ENCODE data around the gene SEC61B. TPM values are rescaled to one million over a fixed set of nuclear protein-coding genes. Genes with fewer than 3 reads are reported as not detected.

The SEC61B gene
- polyA plus RNA-seq, 2 donors = 141 to 181 TPM

GRCh38 chr9:99181621-99182020, 40.5 kb upstream of the SEC61B start:
- H3K27me3 ChIP-seq (ENCODE audit: control insufficient read depth in 1 of 2, insufficient read depth in 2 of 2, low read length in 2 of 2) = no peaks in the 10 kb centered on the region
- no peaks in the 10 kb centered on the region for H3K4me1 ChIP-seq (ENCODE audit: control insufficient read depth in 2 of 2, insufficient read depth in 2 of 2, low read length in 1 of 2)
- no peak overlapping the region for H3K27ac ChIP-seq (ENCODE audit: low read depth in 2 of 2, low read length in 1 of 2)
- 66 to 74% methylated on average over 4 of the region's 4 CpGs for WGBS, 2 donors
- no peaks in the 10 kb centered on the region for H3K9me3 ChIP-seq (ENCODE audit: control insufficient read depth in 2 of 2, insufficient read depth in 1 of 2, low read depth in 1 of 2, low read length in 1 of 2)
- H3K4me3 ChIP-seq (ENCODE audit: low read depth in 1 of 2, low read length in 2 of 2) = no peak overlapping the region
- H3K36me3 ChIP-seq (ENCODE audit: control insufficient read depth in 2 of 2, insufficient read depth in 2 of 2, low read length in 1 of 2) = no peaks in the 10 kb centered on the region

GRCh38 chr9:99182356-99182755, 39.7 kb upstream of the SEC61B start:
- Histone ChIP-seq H3K9me3 (ENCODE audit: control insufficient read depth in 2 of 2, insufficient read depth in 1 of 2, low read depth in 1 of 2, low read length in 1 of 2) (no peaks in the 10 kb centered on the region), H3K4me1 (ENCODE audit: control insufficient read depth in 2 of 2, insufficient read depth in 2 of 2, low read length in 1 of 2) (no peaks in the 10 kb centered on the region), H3K27ac (ENCODE audit: low read depth in 2 of 2, low read length in 1 of 2) (no peak overlapping the region), H3K36me3 (ENCODE audit: control insufficient read depth in 2 of 2, insufficient read depth in 2 of 2, low read length in 1 of 2) (no peaks in the 10 kb centered on the region), H3K27me3 (ENCODE audit: control insufficient read depth in 1 of 2, insufficient read depth in 2 of 2, low read length in 2 of 2) (no peaks in the 10 kb centered on the region), H3K4me3 (ENCODE audit: low read depth in 1 of 2, low read length in 2 of 2) (no peak overlapping the region)
- WGBS, 2 donors = 82 to 86% methylated on average over 3 of the region's 3 CpGs

GRCh38 chr9:99183616-99184015, 38.5 kb upstream of the SEC61B start:
- Histone ChIP-seq H3K27ac (ENCODE audit: low read depth in 2 of 2, low read length in 1 of 2) (no peak overlapping the region), H3K36me3 (ENCODE audit: control insufficient read depth in 2 of 2, insufficient read depth in 2 of 2, low read length in 1 of 2) (no peaks in the 10 kb centered on the region), H3K4me1 (ENCODE audit: control insufficient read depth in 2 of 2, insufficient read depth in 2 of 2, low read length in 1 of 2) (no peaks in the 10 kb centered on the region), H3K9me3 (ENCODE audit: control insufficient read depth in 2 of 2, insufficient read depth in 1 of 2, low read depth in 1 of 2, low read length in 1 of 2) (no peaks in the 10 kb centered on the region), H3K4me3 (ENCODE audit: low read depth in 1 of 2, low read length in 2 of 2) (no peak overlapping the region), H3K27me3 (ENCODE audit: control insufficient read depth in 1 of 2, insufficient read depth in 2 of 2, low read length in 2 of 2) (no peaks in the 10 kb centered on the region)
- WGBS, 2 donors = 88 to 89% methylated on average over 3 of the region's 3 CpGs

GRCh38 chr9:99184110-99184474, 38.0 kb upstream of the SEC61B start:
- Histone ChIP-seq H3K9me3 (ENCODE audit: control insufficient read depth in 2 of 2, insufficient read depth in 1 of 2, low read depth in 1 of 2, low read length in 1 of 2) (no peaks in the 10 kb centered on the region), H3K4me3 (ENCODE audit: low read depth in 1 of 2, low read length in 2 of 2) (no peak overlapping the region), H3K27me3 (ENCODE audit: control insufficient read depth in 1 of 2, insufficient read depth in 2 of 2, low read length in 2 of 2) (no peaks in the 10 kb centered on the region), H3K27ac (ENCODE audit: low read depth in 2 of 2, low read length in 1 of 2) (no peak overlapping the region), H3K36me3 (ENCODE audit: control insufficient read depth in 2 of 2, insufficient read depth in 2 of 2, low read length in 1 of 2) (no peaks in the 10 kb centered on the region), H3K4me1 (ENCODE audit: control insufficient read depth in 2 of 2, insufficient read depth in 2 of 2, low read length in 1 of 2) (no peaks in the 10 kb centered on the region)
- WGBS, 2 donors = 51 to 54% methylated on average over 10 of the region's 10 CpGs

- Histone ChIP-seq H3K27ac (ENCODE audit: low read depth in 2 of 2, low read length in 1 of 2) (no peak overlapping the region), H3K4me3 (ENCODE audit: low read depth in 1 of 2, low read length in 2 of 2) (no peak overlapping the region), H3K9me3 (ENCODE audit: control insufficient read depth in 2 of 2, insufficient read depth in 1 of 2, low read depth in 1 of 2, low read length in 1 of 2) (no peaks in the 10 kb centered on the region), H3K36me3 (ENCODE audit: control insufficient read depth in 2 of 2, insufficient read depth in 2 of 2, low read length in 1 of 2) (no peaks in the 10 kb centered on the region), H3K4me1 (ENCODE audit: control insufficient read depth in 2 of 2, insufficient read depth in 2 of 2, low read length in 1 of 2) (no peaks in the 10 kb centered on the region), H3K27me3 (ENCODE audit: control insufficient read depth in 1 of 2, insufficient read depth in 2 of 2, low read length in 2 of 2) (no peaks in the 10 kb centered on the region)
- WGBS, 2 donors = 29 to 31% methylated on average over 28 to 29 of the region's 29 CpGs
Observed at GRCh38 chr9:99184475-99185347, 37.4 kb upstream of the SEC61B start.

GRCh38 chr9:99185348-99185632, 36.8 kb upstream of the SEC61B start:
- Histone ChIP-seq H3K27ac (ENCODE audit: low read depth in 2 of 2, low read length in 1 of 2) (no peak overlapping the region), H3K4me3 (ENCODE audit: low read depth in 1 of 2, low read length in 2 of 2) (no peak overlapping the region), H3K9me3 (ENCODE audit: control insufficient read depth in 2 of 2, insufficient read depth in 1 of 2, low read depth in 1 of 2, low read length in 1 of 2) (no peaks in the 10 kb centered on the region), H3K36me3 (ENCODE audit: control insufficient read depth in 2 of 2, insufficient read depth in 2 of 2, low read length in 1 of 2) (no peaks in the 10 kb centered on the region), H3K4me1 (ENCODE audit: control insufficient read depth in 2 of 2, insufficient read depth in 2 of 2, low read length in 1 of 2) (no peaks in the 10 kb centered on the region), H3K27me3 (ENCODE audit: control insufficient read depth in 1 of 2, insufficient read depth in 2 of 2, low read length in 2 of 2) (no peaks in the 10 kb centered on the region)
- WGBS, 2 donors = 72 to 80% methylated on average over 5 of the region's 5 CpGs

- H3K4me1 ChIP-seq (ENCODE audit: control insufficient read depth in 2 of 2, insufficient read depth in 2 of 2, low read length in 1 of 2) = no peaks in the 10 kb centered on the region
- WGBS, 2 donors = 90 to 92% methylated on average over 5 of the region's 5 CpGs
- no peaks in the 10 kb centered on the region for H3K9me3 ChIP-seq (ENCODE audit: control insufficient read depth in 2 of 2, insufficient read depth in 1 of 2, low read depth in 1 of 2, low read length in 1 of 2)
- no peaks in the 10 kb centered on the region for H3K36me3 ChIP-seq (ENCODE audit: control insufficient read depth in 2 of 2, insufficient read depth in 2 of 2, low read length in 1 of 2)
- H3K4me3 ChIP-seq (ENCODE audit: low read depth in 1 of 2, low read length in 2 of 2) = no peak overlapping the region
- H3K27ac ChIP-seq (ENCODE audit: low read depth in 2 of 2, low read length in 1 of 2) = no peak overlapping the region
- no peaks in the 10 kb centered on the region for H3K27me3 ChIP-seq (ENCODE audit: control insufficient read depth in 1 of 2, insufficient read depth in 2 of 2, low read length in 2 of 2)
Observed at GRCh38 chr9:99185934-99186333, 36.1 kb upstream of the SEC61B start.

- H3K27ac ChIP-seq (ENCODE audit: low read depth in 2 of 2, low read length in 1 of 2) = no peak overlapping the region
- no peaks in the 10 kb centered on the region for H3K36me3 ChIP-seq (ENCODE audit: control insufficient read depth in 2 of 2, insufficient read depth in 2 of 2, low read length in 1 of 2)
- H3K4me3 ChIP-seq (ENCODE audit: low read depth in 1 of 2, low read length in 2 of 2) = no peak overlapping the region
- H3K4me1 ChIP-seq (ENCODE audit: control insufficient read depth in 2 of 2, insufficient read depth in 2 of 2, low read length in 1 of 2) = no peaks in the 10 kb centered on the region
- WGBS, 2 donors = 77% methylated on average over 4 of the region's 4 CpGs
- H3K27me3 ChIP-seq (ENCODE audit: control insufficient read depth in 1 of 2, insufficient read depth in 2 of 2, low read length in 2 of 2) = no peaks in the 10 kb centered on the region
- no peaks in the 10 kb centered on the region for H3K9me3 ChIP-seq (ENCODE audit: control insufficient read depth in 2 of 2, insufficient read depth in 1 of 2, low read depth in 1 of 2, low read length in 1 of 2)
Observed at GRCh38 chr9:99187311-99187710, 34.8 kb upstream of the SEC61B start.

- Histone ChIP-seq H3K36me3 (ENCODE audit: control insufficient read depth in 2 of 2, insufficient read depth in 2 of 2, low read length in 1 of 2) (no peaks in the 10 kb centered on the region), H3K4me1 (ENCODE audit: control insufficient read depth in 2 of 2, insufficient read depth in 2 of 2, low read length in 1 of 2) (no peaks in the 10 kb centered on the region), H3K27ac (ENCODE audit: low read depth in 2 of 2, low read length in 1 of 2) (no peak overlapping the region), H3K4me3 (ENCODE audit: low read depth in 1 of 2, low read length in 2 of 2) (no peak overlapping the region), H3K9me3 (ENCODE audit: control insufficient read depth in 2 of 2, insufficient read depth in 1 of 2, low read depth in 1 of 2, low read length in 1 of 2) (no peaks in the 10 kb centered on the region), H3K27me3 (ENCODE audit: control insufficient read depth in 1 of 2, insufficient read depth in 2 of 2, low read length in 2 of 2) (no peaks in the 10 kb centered on the region)
- 82 to 85% methylated on average over 2 of the region's 2 CpGs for WGBS, 2 donors
Observed at GRCh38 chr9:99189186-99189585, 32.9 kb upstream of the SEC61B start.

GRCh38 chr9:99189887-99190596, 32.0 kb upstream of the SEC61B start:
- Histone ChIP-seq H3K4me3 (ENCODE audit: low read depth in 1 of 2, low read length in 2 of 2) (no peak overlapping the region), H3K9me3 (ENCODE audit: control insufficient read depth in 2 of 2, insufficient read depth in 1 of 2, low read depth in 1 of 2, low read length in 1 of 2) (no peaks in the 10 kb centered on the region), H3K27me3 (ENCODE audit: control insufficient read depth in 1 of 2, insufficient read depth in 2 of 2, low read length in 2 of 2) (no peaks in the 10 kb centered on the region), H3K4me1 (ENCODE audit: control insufficient read depth in 2 of 2, insufficient read depth in 2 of 2, low read length in 1 of 2) (no peaks in the 10 kb centered on the region), H3K27ac (ENCODE audit: low read depth in 2 of 2, low read length in 1 of 2) (no peak overlapping the region), H3K36me3 (ENCODE audit: control insufficient read depth in 2 of 2, insufficient read depth in 2 of 2, low read length in 1 of 2) (no peaks in the 10 kb centered on the region)
- 68% methylated on average over 8 of the region's 8 CpGs for WGBS, 2 donors

Data from esophagus (tissue), 2 donors.